PFSK-1 (cell line): ENCODE measurements around the gene CACNA1I.

Source experiments
- SIN3A ChIP-seq: IDR thresholded peaks from 2 replicates; pipeline ENCODE4 v1.6.1; 2012; ENCODE audit warnings: mild to moderate bottlenecking, low read length, moderate library complexity, borderline replicate concordance; ENCODE audit not compliant: insufficient read depth
- TAF1 ChIP-seq: IDR thresholded peaks from 2 replicates; pipeline ENCODE4 v1.6.1; 2012; ENCODE audit warnings: low read length, control low read depth, borderline replicate concordance; ENCODE audit not compliant: insufficient read depth
- TF ChIP-seq, protein P1 (sequence below), 2 experiments: IDR thresholded peaks; 2 replicates each; pipeline versions ENCODE4 v1.6.1 to v1.8.0; 2011 to 2012; ENCODE audit warnings: low read depth in 2 of 2, low read length in 2 of 2, control low read depth in 1 of 2, inconsistent platforms in 1 of 2, mild to moderate bottlenecking in 1 of 2, moderate library complexity in 1 of 2; ENCODE audit not compliant: insufficient read depth in 1 of 2

DNA sequence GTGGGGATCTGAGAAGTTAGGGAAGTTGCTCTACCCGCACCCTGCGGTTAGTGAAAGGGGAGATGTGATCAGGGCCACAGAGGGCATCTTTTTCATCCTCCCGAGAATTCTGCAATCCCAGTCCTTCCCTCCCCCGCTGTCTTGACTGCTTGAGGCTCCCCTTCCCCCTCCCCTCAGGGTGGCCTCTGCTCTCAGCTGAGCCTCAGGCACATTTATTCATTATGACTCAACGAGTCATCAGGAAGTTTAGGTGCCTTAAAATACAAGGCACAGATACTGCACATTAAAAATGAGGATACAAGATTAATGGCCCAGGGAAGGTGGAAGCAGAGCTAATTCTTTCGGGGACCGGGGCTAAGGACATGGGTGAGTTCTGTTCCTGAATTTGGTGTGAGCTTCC lies 104.0 kb downstream of the CACNA1I start:
- TF ChIP-seq SIN3A, result no peak
- no peak for TF ChIP-seq TAF1
- TF ChIP-seq, protein P1, sequence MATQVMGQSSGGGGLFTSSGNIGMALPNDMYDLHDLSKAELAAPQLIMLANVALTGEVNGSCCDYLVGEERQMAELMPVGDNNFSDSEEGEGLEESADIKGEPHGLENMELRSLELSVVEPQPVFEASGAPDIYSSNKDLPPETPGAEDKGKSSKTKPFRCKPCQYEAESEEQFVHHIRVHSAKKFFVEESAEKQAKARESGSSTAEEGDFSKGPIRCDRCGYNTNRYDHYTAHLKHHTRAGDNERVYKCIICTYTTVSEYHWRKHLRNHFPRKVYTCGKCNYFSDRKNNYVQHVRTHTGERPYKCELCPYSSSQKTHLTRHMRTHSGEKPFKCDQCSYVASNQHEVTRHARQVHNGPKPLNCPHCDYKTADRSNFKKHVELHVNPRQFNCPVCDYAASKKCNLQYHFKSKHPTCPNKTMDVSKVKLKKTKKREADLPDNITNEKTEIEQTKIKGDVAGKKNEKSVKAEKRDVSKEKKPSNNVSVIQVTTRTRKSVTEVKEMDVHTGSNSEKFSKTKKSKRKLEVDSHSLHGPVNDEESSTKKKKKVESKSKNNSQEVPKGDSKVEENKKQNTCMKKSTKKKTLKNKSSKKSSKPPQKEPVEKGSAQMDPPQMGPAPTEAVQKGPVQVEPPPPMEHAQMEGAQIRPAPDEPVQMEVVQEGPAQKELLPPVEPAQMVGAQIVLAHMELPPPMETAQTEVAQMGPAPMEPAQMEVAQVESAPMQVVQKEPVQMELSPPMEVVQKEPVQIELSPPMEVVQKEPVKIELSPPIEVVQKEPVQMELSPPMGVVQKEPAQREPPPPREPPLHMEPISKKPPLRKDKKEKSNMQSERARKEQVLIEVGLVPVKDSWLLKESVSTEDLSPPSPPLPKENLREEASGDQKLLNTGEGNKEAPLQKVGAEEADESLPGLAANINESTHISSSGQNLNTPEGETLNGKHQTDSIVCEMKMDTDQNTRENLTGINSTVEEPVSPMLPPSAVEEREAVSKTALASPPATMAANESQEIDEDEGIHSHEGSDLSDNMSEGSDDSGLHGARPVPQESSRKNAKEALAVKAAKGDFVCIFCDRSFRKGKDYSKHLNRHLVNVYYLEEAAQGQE (IDR thresholded peaks at IDR 0.05; ENCODE audit: insufficient read depth in 1 of 2, low read depth in 2 of 2, low read length in 2 of 2), result no peak
